SK-N-SH (cell line): Measurements from ENCODE around the gene HDAC2. TPM values are rescaled to one million over a fixed set of nuclear protein-coding genes. Genes with fewer than 3 reads are reported as not detected.

Source experiments
- CTCF ChIP-seq: fragments of 200-600 bp; sonication (generic); IDR thresholded peaks from 2 replicates; pipeline ENCODE4 v1.6.1; 2017; ENCODE audit warnings: antibody characterized with exemption, mild to moderate bottlenecking, moderate library complexity
- ELF1 ChIP-seq: IDR thresholded peaks from 2 replicates; pipeline ENCODE4 v1.4.0; 2012
- EZH2phosphoT487 ChIP-seq: fragments of 200-600 bp; sonication (generic); IDR thresholded peaks from 2 replicates; pipeline ENCODE4 v1.6.1; 2017; ENCODE audit warnings: low read depth, mixed run types, mild to moderate bottlenecking, antibody characterized with exemption, moderate library complexity, borderline replicate concordance
- FOXJ3 ChIP-seq: sonication (generic); formaldehyde crosslinking; IDR thresholded peaks from 2 replicates; pipeline ENCODE4 v1.5.1; 2020; ENCODE audit warnings: mild to moderate bottlenecking, missing genetic modification reagents
- JUND ChIP-seq: IDR thresholded peaks from 2 replicates; pipeline ENCODE4 v1.4.0; 2012
- MEF2A ChIP-seq: IDR thresholded peaks from 2 replicates; pipeline ENCODE4 v1.4.0; 2012; ENCODE audit warnings: low read depth, borderline replicate concordance
- NRF1 ChIP-seq: IDR thresholded peaks from 2 replicates; pipeline ENCODE4 v1.6.1; 2012; ENCODE audit warnings: low read depth, mild to moderate bottlenecking, low read length
- RAD21 ChIP-seq: IDR thresholded peaks from 2 replicates; pipeline ENCODE4 v1.6.1; 2012; ENCODE audit warnings: mild to moderate bottlenecking, low read length
- RCOR1 ChIP-seq: fragments of 150-350 bp; IDR thresholded peaks from 2 replicates; pipeline ENCODE4 v1.6.1; 2017; ENCODE audit warnings: antibody characterized with exemption, low read length
- RFX5 ChIP-seq: IDR thresholded peaks from 2 replicates; pipeline ENCODE4 v1.6.1; 2012; ENCODE audit warnings: mild to moderate bottlenecking, improper control_type of control experiment, low read length
- RXRA ChIP-seq: IDR thresholded peaks from 2 replicates; pipeline ENCODE4 v1.4.0; 2012; ENCODE audit warnings: low read depth, mild to moderate bottlenecking, borderline replicate concordance
- SIN3A ChIP-seq: IDR thresholded peaks from 2 replicates; pipeline ENCODE4 v1.6.1; 2012; ENCODE audit warnings: low read depth, mild to moderate bottlenecking, low read length, moderate library complexity, borderline replicate concordance
- USF2 ChIP-seq: fragments of 150-350 bp; IDR thresholded peaks from 2 replicates; pipeline ENCODE4 v1.6.1; 2017; ENCODE audit warnings: antibody characterized with exemption, low read length, low read depth, borderline replicate concordance
- YY1 ChIP-seq: IDR thresholded peaks from 2 replicates; pipeline ENCODE4 v1.4.0; 2012; ENCODE audit warnings: low read depth, mild to moderate bottlenecking
- polyA plus RNA-seq, 3 experiments: library from polyadenylated mRNA; depleted of rRNA; stranded (reverse); fragments of >200 nt; gene quantifications; 2 replicates each; pipeline ENCODE4 v1.2.3, GENCODE V29; 2012
- TF ChIP-seq, protein P1 (sequence below): IDR thresholded peaks from 2 replicates; pipeline ENCODE4 v1.6.1; 2012; ENCODE audit warnings: mild to moderate bottlenecking, low read depth, low read length, moderate library complexity
- TF ChIP-seq, protein P2 (sequence below): fragments of 150-350 bp; IDR thresholded peaks from 2 replicates; pipeline ENCODE4 v1.6.1; 2016; ENCODE audit warnings: mild to moderate bottlenecking, low read depth, low read length
- TF ChIP-seq, protein P3 (sequence below): IDR thresholded peaks from 2 replicates; pipeline ENCODE4 v1.4.0; 2012; ENCODE audit warnings: low read depth, borderline replicate concordance

The HDAC2 gene
- polyA plus RNA-seq, 1 of the 3 experiments (the other 2 are of a cell fraction) = 90.4 TPM

- TF ChIP-seq, protein P1, sequence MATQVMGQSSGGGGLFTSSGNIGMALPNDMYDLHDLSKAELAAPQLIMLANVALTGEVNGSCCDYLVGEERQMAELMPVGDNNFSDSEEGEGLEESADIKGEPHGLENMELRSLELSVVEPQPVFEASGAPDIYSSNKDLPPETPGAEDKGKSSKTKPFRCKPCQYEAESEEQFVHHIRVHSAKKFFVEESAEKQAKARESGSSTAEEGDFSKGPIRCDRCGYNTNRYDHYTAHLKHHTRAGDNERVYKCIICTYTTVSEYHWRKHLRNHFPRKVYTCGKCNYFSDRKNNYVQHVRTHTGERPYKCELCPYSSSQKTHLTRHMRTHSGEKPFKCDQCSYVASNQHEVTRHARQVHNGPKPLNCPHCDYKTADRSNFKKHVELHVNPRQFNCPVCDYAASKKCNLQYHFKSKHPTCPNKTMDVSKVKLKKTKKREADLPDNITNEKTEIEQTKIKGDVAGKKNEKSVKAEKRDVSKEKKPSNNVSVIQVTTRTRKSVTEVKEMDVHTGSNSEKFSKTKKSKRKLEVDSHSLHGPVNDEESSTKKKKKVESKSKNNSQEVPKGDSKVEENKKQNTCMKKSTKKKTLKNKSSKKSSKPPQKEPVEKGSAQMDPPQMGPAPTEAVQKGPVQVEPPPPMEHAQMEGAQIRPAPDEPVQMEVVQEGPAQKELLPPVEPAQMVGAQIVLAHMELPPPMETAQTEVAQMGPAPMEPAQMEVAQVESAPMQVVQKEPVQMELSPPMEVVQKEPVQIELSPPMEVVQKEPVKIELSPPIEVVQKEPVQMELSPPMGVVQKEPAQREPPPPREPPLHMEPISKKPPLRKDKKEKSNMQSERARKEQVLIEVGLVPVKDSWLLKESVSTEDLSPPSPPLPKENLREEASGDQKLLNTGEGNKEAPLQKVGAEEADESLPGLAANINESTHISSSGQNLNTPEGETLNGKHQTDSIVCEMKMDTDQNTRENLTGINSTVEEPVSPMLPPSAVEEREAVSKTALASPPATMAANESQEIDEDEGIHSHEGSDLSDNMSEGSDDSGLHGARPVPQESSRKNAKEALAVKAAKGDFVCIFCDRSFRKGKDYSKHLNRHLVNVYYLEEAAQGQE = no peak
- TF ChIP-seq RFX5 (no peak), FOXJ3 (CRISPR knock-in tag) (no peak), ELF1 (no peak), JUND (peak; percentile 73), MEF2A (no peak), RXRA (no peak; the same call in 1 of the 2 replicates), NRF1 (no peak), CTCF (no peak), EZH2phosphoT487 (no peak), RAD21 (no peak), YY1 (no peak), RCOR1 (no peak), USF2 (no peak), SIN3A (no peak)
- TF ChIP-seq, protein P2, sequence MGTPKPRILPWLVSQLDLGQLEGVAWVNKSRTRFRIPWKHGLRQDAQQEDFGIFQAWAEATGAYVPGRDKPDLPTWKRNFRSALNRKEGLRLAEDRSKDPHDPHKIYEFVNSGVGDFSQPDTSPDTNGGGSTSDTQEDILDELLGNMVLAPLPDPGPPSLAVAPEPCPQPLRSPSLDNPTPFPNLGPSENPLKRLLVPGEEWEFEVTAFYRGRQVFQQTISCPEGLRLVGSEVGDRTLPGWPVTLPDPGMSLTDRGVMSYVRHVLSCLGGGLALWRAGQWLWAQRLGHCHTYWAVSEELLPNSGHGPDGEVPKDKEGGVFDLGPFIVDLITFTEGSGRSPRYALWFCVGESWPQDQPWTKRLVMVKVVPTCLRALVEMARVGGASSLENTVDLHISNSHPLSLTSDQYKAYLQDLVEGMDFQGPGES = no peak
- TF ChIP-seq, protein P3, sequence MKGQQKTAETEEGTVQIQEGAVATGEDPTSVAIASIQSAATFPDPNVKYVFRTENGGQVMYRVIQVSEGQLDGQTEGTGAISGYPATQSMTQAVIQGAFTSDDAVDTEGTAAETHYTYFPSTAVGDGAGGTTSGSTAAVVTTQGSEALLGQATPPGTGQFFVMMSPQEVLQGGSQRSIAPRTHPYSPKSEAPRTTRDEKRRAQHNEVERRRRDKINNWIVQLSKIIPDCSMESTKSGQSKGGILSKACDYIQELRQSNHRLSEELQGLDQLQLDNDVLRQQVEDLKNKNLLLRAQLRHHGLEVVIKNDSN = no peak
- TF ChIP-seq, all 33 proteins: peak for 10
Measured at GRCh38 chr6:113894712-113895674, 76.0 kb downstream of the HDAC2 start (continued).
